ENCODE results near the gene CENPE.

GRCh38 chr4:103171006-103171405 is 27.1 kb downstream of the CENPE start:
- no peak for TF ChIP-seq POLR2A (IDR thresholded peaks at IDR 0.05)
- TF ChIP-seq CTCF (IDR thresholded peaks at IDR 0.05) = no peak

Data from heart left ventricle (tissue), 13 donors.